GM12892 (cell line): ENCODE measurements around the gene SP3.

Experiments used
- POLR2A ChIP-seq: IDR thresholded peaks from 2 replicates; pipeline ENCODE4 v1.6.1; 2011; ENCODE audit warnings: low read depth, low read length, control low read depth
- POLR2AphosphoS5 ChIP-seq: IDR thresholded peaks from 2 replicates; pipeline ENCODE4 v1.6.1; 2011; ENCODE audit warnings: low read depth, low read length, control low read depth
- TAF1 ChIP-seq: IDR thresholded peaks from 2 replicates; pipeline ENCODE4 v1.6.1; 2011; ENCODE audit warnings: low read depth, mild to moderate bottlenecking, control low read depth, low read length, borderline replicate concordance

DNA sequence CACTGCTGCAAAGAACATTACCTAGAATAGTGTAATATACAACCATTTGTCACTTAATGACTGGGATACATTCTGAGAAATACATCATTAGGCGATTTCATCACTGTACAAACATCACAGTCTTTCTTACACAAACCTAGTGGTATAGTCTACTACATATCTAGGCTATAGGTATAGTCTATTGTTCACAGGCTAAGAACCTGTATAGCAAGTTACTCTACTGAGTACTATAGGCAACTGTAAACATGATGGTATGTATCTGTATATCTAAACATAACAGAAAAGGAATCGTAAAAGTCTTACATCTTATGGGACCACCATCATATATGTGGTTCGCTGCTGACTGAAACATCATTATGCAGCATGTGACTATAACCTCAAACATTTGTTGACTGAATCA, 21.4 kb downstream of the SP3 start:
- TF ChIP-seq POLR2A (no peak), TAF1 (no peak), POLR2AphosphoS5 (no peak)
